Neural progenitor cell (in vitro differentiated cells): ENCODE measurements around the gene IQCH. TPM values are rescaled to one million over a fixed set of nuclear protein-coding genes. Genes with fewer than 3 reads are reported as not detected.

Experiments used
- DNase-seq: peaks from one replicate; pipeline ENCODE4 v3.0.0-alpha.2; 2016; ENCODE audit warnings: low spot score
- H2AFZ ChIP-seq: fragments of 200-600 bp; sonication (generic); replicated peaks from 2 replicates; pipeline ENCODE4 v1.6.1; 2016; ENCODE audit warnings: antibody characterized with exemption
- H3F3A ChIP-seq: fragments of 200-600 bp; sonication (generic); 2 replicates; pipeline ENCODE4 v1.6.1; 2016; ENCODE audit warnings: antibody characterized with exemption, low read depth
- H3K27ac ChIP-seq: fragments of 200-600 bp; sonication (generic); 2 replicates; pipeline ENCODE4 v1.5.1; 2016; ENCODE audit warnings: mild to moderate bottlenecking
- H3K27me3 ChIP-seq: fragments of 200-600 bp; sonication (generic); 2 replicates; pipeline ENCODE4 v1.6.1; 2016; ENCODE audit warnings: mild to moderate bottlenecking, moderate library complexity
- H3K36me3 ChIP-seq: fragments of 200-600 bp; sonication (generic); 2 replicates; pipeline ENCODE4 v1.5.1; 2016
- H3K4me1 ChIP-seq: fragments of 200-600 bp; sonication (generic); 2 replicates; pipeline ENCODE4 v1.6.1; 2016; ENCODE audit warnings: mixed run types
- H3K4me2 ChIP-seq: fragments of 200-600 bp; sonication (generic); 2 replicates; pipeline ENCODE4 v1.6.1; 2016
- H3K4me3 ChIP-seq: fragments of 200-600 bp; sonication (generic); 2 replicates; pipeline ENCODE4 v1.5.1; 2016
- H3K79me2 ChIP-seq: fragments of 200-600 bp; sonication (generic); 2 replicates; pipeline ENCODE4 v1.6.1; 2016; ENCODE audit warnings: low read depth
- H3K9ac ChIP-seq: fragments of 200-600 bp; sonication (generic); 2 replicates; pipeline ENCODE4 v1.6.1; 2016
- H3K9me3 ChIP-seq: fragments of 200-600 bp; sonication (generic); 2 replicates; pipeline ENCODE4 v1.5.1; 2016; ENCODE audit warnings: low read depth
- H4K20me1 ChIP-seq: fragments of 200-600 bp; sonication (generic); 2 replicates; pipeline ENCODE4 v1.6.1; 2016; ENCODE audit warnings: low read depth
- H3K27ac Mint-ChIP-seq: 3 replicates; pipeline ENCODE4 v1.8.0; 2021; ENCODE audit warnings: mixed read lengths
- H3K27me3 Mint-ChIP-seq: 2 replicates; pipeline ENCODE4 v1.8.0; 2022; ENCODE audit warnings: low read depth, mild to moderate bottlenecking, inconsistent platforms, moderate library complexity, mixed read lengths; ENCODE audit not compliant: insufficient read depth
- H3K36me3 Mint-ChIP-seq: 3 replicates; pipeline ENCODE4 v1.8.0; 2021; ENCODE audit warnings: mixed read lengths
- H3K4me1 Mint-ChIP-seq: 3 replicates; pipeline ENCODE4 v1.8.0; 2021; ENCODE audit warnings: mixed read lengths
- H3K4me3 Mint-ChIP-seq: 3 replicates; pipeline ENCODE4 v1.8.0; 2021; ENCODE audit warnings: mild to moderate bottlenecking, moderate library complexity, mixed read lengths
- H3K9me3 Mint-ChIP-seq: 3 replicates; pipeline ENCODE4 v1.8.0; 2020; ENCODE audit warnings: mixed read lengths
- CTCF ChIP-seq: fragments of 200-600 bp; sonication (generic); IDR thresholded peaks from 2 replicates; pipeline ENCODE4 v1.5.1; 2017; ENCODE audit warnings: antibody characterized with exemption, mild to moderate bottlenecking
- EZH2 ChIP-seq: fragments of 200-600 bp; sonication (generic); IDR thresholded peaks from 2 replicates; pipeline ENCODE4 v1.6.1; 2017; ENCODE audit warnings: antibody characterized with exemption, mild to moderate bottlenecking, moderate library complexity
- EZH2phosphoT487 ChIP-seq: fragments of 200-600 bp; sonication (generic); IDR thresholded peaks from 2 replicates; pipeline ENCODE4 v1.6.1; 2017; ENCODE audit warnings: antibody characterized with exemption
- total RNA-seq: library from RNA; depleted of rRNA; stranded (reverse); fragments of >200 nt; gene quantifications from 2 replicates; pipeline ENCODE4 v1.2.3, GENCODE V29; 2015; ENCODE audit warnings: low replicate concordance

IQCH gene
- total RNA-seq, 1 donor from 2014 or later, result 21.0 TPM

GRCh38 chr15:67385971-67386370 lies 131.4 kb downstream of the IQCH start:
- H3K4me2 ChIP-seq, result no peak overlapping the region
- no peak overlapping the region for H3K27ac ChIP-seq
- peaks cover 7% of the 10 kb centered on the region for H3F3A ChIP-seq
- H3K36me3 ChIP-seq, result no peaks in the 10 kb centered on the region
- TF ChIP-seq EZH2phosphoT487 (no peak), CTCF (no peak), EZH2 (no peak)
- Mint-ChIP-seq H3K9me3 (no peaks in the 10 kb centered on the region), H3K36me3 (no peaks in the 10 kb centered on the region), H3K4me1 (no peaks in the 10 kb centered on the region), H3K4me3 (no peak overlapping the region), H3K27me3 (no peaks in the 10 kb centered on the region), H3K27ac (no peak overlapping the region)
- no peak overlapping the region for H3K4me3 ChIP-seq
- no peak overlapping the region for H3K9ac ChIP-seq
- no peaks in the 10 kb centered on the region for H3K27me3 ChIP-seq
- H3K4me1 ChIP-seq, result peaks cover 6% of the 10 kb centered on the region
- H4K20me1 ChIP-seq, result no peaks in the 10 kb centered on the region
- no peaks in the 10 kb centered on the region for H3K79me2 ChIP-seq
- H3K9me3 ChIP-seq, result no peaks in the 10 kb centered on the region
- no peak overlapping the region for H2AFZ ChIP-seq
- DNase-seq, result no peak

GRCh38 chr15:67386947-67387346 lies 132.4 kb downstream of the IQCH start:
- Mint-ChIP-seq H3K9me3 (no peaks in the 10 kb centered on the region), H3K27me3 (no peaks in the 10 kb centered on the region), H3K4me3 (no peak overlapping the region), H3K27ac (no peak overlapping the region), H3K36me3 (no peaks in the 10 kb centered on the region), H3K4me1 (no peaks in the 10 kb centered on the region)
- H3K27ac ChIP-seq, result no peak overlapping the region
- no peaks in the 10 kb centered on the region for H3K36me3 ChIP-seq
- H3K4me2 ChIP-seq, result no peak overlapping the region
- no peaks in the 10 kb centered on the region for H3K79me2 ChIP-seq
- no peak for DNase-seq
- H2AFZ ChIP-seq, result no peak overlapping the region
- no peaks in the 10 kb centered on the region for H3K9me3 ChIP-seq
- TF ChIP-seq CTCF, result no peak
- no peak for TF ChIP-seq EZH2
- TF ChIP-seq EZH2phosphoT487, result no peak
- H3F3A ChIP-seq, result no peaks in the 10 kb centered on the region
- no peak overlapping the region for H3K4me3 ChIP-seq
- no peaks in the 10 kb centered on the region for H3K27me3 ChIP-seq
- H4K20me1 ChIP-seq, result no peaks in the 10 kb centered on the region
- H3K4me1 ChIP-seq, result no peaks in the 10 kb centered on the region
- H3K9ac ChIP-seq, result no peak overlapping the region

- TF ChIP-seq CTCF, result no peak
- TF ChIP-seq EZH2, result no peak
- no peaks in the 10 kb centered on the region for H3K36me3 ChIP-seq
- H3K4me2 ChIP-seq, result no peak overlapping the region
- no peaks in the 10 kb centered on the region for H3F3A ChIP-seq
- H3K27ac ChIP-seq, result no peak overlapping the region
- H3K4me1 ChIP-seq, result no peaks in the 10 kb centered on the region
- H3K27me3 Mint-ChIP-seq, result no peaks in the 10 kb centered on the region
- H3K4me3 ChIP-seq, result no peak overlapping the region
- H3K9ac ChIP-seq, result no peak overlapping the region
- H3K9me3 ChIP-seq, result no peaks in the 10 kb centered on the region
- H3K79me2 ChIP-seq, result no peaks in the 10 kb centered on the region
- no peaks in the 10 kb centered on the region for H3K27me3 ChIP-seq
- no peak for DNase-seq
- no peaks in the 10 kb centered on the region for H3K4me1 Mint-ChIP-seq
- H3K36me3 Mint-ChIP-seq, result no peaks in the 10 kb centered on the region
- no peak overlapping the region for H3K4me3 Mint-ChIP-seq
- H2AFZ ChIP-seq, result no peak overlapping the region
- H3K9me3 Mint-ChIP-seq, result no peaks in the 10 kb centered on the region
- H3K27ac Mint-ChIP-seq, result no peak overlapping the region
- no peaks in the 10 kb centered on the region for H4K20me1 ChIP-seq
Observed at GRCh38 chr15:67389975-67390374, 135.4 kb downstream of the IQCH start.
